Parathyroid adenoma (tissue), 2 donors: ENCODE measurements around the gene MAT2B.

Experiments
- H2AFZ ChIP-seq: fragments of 300-600 bp; sonication (generic); one replicate; pipeline ENCODE4 v1.7.0; 2017; ENCODE audit warnings: antibody characterized with exemption, mild to moderate bottlenecking
- H3K27ac ChIP-seq: fragments of 300-600 bp; sonication (generic); one replicate; pipeline ENCODE4 v1.7.0; 2017
- H3K27me3 ChIP-seq: fragments of 300-600 bp; sonication (generic); one replicate; pipeline ENCODE4 v1.7.0; 2017; ENCODE audit warnings: low read length; ENCODE audit not compliant: control insufficient read depth, insufficient read depth
- H3K36me3 ChIP-seq: fragments of 300-600 bp; sonication (generic); one replicate; pipeline ENCODE4 v1.7.0; 2017; ENCODE audit warnings: low read length; ENCODE audit not compliant: control insufficient read depth, insufficient read depth
- H3K4me1 ChIP-seq: fragments of 300-600 bp; sonication (generic); one replicate; pipeline ENCODE4 v1.7.0; 2017; ENCODE audit warnings: control low read depth
- H3K4me2 ChIP-seq: fragments of 300-600 bp; sonication (generic); one replicate; pipeline ENCODE4 v1.7.0; 2017; ENCODE audit warnings: low read length
- H3K4me3 ChIP-seq: fragments of 300-600 bp; sonication (generic); one replicate; pipeline ENCODE4 v1.7.0; 2017; ENCODE audit warnings: low read depth, low read length
- H3K79me2 ChIP-seq: fragments of 300-600 bp; sonication (generic); one replicate; pipeline ENCODE4 v1.7.0; 2017; ENCODE audit warnings: control low read depth
- H3K9ac ChIP-seq: fragments of 300-600 bp; sonication (generic); one replicate; pipeline ENCODE4 v1.7.0; 2017; ENCODE audit warnings: mild to moderate bottlenecking
- H3K9me3 ChIP-seq: fragments of 300-600 bp; sonication (generic); one replicate; pipeline ENCODE4 v1.7.0; 2017; ENCODE audit warnings: low read length; ENCODE audit not compliant: control insufficient read depth
- TF ChIP-seq, protein P1 (sequence below): fragments of 300-600 bp; sonication (generic); IDR thresholded peaks from one replicate; pipeline ENCODE4 v1.7.0; 2017; ENCODE audit warnings: antibody characterized with exemption, mild to moderate bottlenecking
- donor health status: primary hyperparathyroidism.

MAT2B gene

DNA sequence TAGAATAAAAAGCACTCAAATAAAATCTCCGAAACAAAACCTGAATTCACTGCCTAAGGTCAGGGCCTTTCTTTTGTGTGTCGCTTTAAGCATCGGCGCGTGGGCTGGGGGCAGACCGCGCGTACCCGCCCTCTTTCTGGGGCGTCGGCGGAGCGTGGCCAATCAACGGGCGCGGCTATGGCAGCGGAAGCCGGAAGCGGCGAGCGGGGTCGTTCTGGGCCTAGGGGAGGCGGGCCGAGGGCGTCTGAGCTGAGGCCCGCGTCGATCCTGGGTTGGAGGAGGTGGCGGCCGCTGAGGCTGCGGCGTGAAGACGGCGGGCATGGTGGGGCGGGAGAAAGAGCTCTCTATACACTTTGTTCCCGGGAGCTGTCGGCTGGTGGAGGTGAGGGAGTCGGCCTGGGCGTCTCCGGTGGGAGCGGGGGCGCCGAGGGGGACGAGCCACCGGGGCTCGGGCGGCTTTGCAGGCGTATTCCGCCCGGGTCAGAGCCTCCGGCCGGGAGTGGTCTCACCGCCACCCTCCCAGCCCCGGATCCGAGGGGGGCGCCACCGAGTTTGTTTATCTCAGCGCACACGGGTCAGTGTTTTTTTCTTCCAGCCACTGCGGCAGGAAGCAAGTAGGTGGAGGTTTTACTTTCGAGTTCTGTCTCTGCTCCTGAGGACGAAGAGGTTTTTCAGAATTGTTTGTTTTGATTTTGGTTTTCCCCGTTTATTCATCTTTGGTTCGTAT lies at the start of gene MAT2B:
TSS of gene MAT2B (plus strand) at position 252 of the 727 bp plus-strand sequence. CDS start at position 320, 68 bp downstream.
- no peaks in the 10 kb centered on the region for H3K36me3 ChIP-seq
- H3K9me3 ChIP-seq: no peaks in the 10 kb centered on the region
- peaks cover 14% of the 10 kb centered on the region for H3K79me2 ChIP-seq
- peak within 1 kb of the TSS; percentile 91 for H3K27ac ChIP-seq
- peaks cover 16% of the 10 kb centered on the region for H3K4me1 ChIP-seq
- H3K4me2 ChIP-seq: peak within 1 kb of the TSS; percentile 95
- peak within 1 kb of the TSS; percentile 68 for H3K9ac ChIP-seq
- H3K4me3 ChIP-seq: peak within 1 kb of the TSS; percentile 81
- TF ChIP-seq, protein P1, sequence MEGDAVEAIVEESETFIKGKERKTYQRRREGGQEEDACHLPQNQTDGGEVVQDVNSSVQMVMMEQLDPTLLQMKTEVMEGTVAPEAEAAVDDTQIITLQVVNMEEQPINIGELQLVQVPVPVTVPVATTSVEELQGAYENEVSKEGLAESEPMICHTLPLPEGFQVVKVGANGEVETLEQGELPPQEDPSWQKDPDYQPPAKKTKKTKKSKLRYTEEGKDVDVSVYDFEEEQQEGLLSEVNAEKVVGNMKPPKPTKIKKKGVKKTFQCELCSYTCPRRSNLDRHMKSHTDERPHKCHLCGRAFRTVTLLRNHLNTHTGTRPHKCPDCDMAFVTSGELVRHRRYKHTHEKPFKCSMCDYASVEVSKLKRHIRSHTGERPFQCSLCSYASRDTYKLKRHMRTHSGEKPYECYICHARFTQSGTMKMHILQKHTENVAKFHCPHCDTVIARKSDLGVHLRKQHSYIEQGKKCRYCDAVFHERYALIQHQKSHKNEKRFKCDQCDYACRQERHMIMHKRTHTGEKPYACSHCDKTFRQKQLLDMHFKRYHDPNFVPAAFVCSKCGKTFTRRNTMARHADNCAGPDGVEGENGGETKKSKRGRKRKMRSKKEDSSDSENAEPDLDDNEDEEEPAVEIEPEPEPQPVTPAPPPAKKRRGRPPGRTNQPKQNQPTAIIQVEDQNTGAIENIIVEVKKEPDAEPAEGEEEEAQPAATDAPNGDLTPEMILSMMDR: peak; percentile 45
- H3K27me3 ChIP-seq: no peaks in the 10 kb centered on the region
- peak within 1 kb of the TSS; percentile 85 for H2AFZ ChIP-seq

GRCh38 chr5:163456029-163456589 lies 49.3 kb upstream of the MAT2B start:
- Histone ChIP-seq H3K27me3 (no peaks in the 10 kb centered on the region), H3K4me3 (no peak overlapping the region), H3K79me2 (no peaks in the 10 kb centered on the region), H3K9ac (no peak overlapping the region), H3K36me3 (no peaks in the 10 kb centered on the region), H3K9me3 (no peaks in the 10 kb centered on the region), H3K4me2 (no peak overlapping the region), H3K27ac (no peak overlapping the region), H2AFZ (no peak overlapping the region), H3K4me1 (peaks cover 3% of the 10 kb centered on the region)
- TF ChIP-seq, protein P1: no peak

GRCh38 chr5:163456840-163457239 lies 48.6 kb upstream of the MAT2B start:
- Histone ChIP-seq H3K27ac (no peak overlapping the region), H3K9ac (no peak overlapping the region), H3K27me3 (no peaks in the 10 kb centered on the region), H3K9me3 (no peaks in the 10 kb centered on the region), H2AFZ (no peak overlapping the region), H3K4me3 (no peak overlapping the region), H3K4me2 (no peak overlapping the region), H3K36me3 (no peaks in the 10 kb centered on the region), H3K4me1 (peaks cover 3% of the 10 kb centered on the region), H3K79me2 (no peaks in the 10 kb centered on the region)
- TF ChIP-seq, protein P1: no peak

- H3K9me3 ChIP-seq: no peaks in the 10 kb centered on the region
- TF ChIP-seq, protein P1: no peak
- no peaks in the 10 kb centered on the region for H3K36me3 ChIP-seq
- H3K4me2 ChIP-seq: peak overlapping the region; percentile 90
- no peaks in the 10 kb centered on the region for H3K27me3 ChIP-seq
- peaks cover 3% of the 10 kb centered on the region for H3K4me1 ChIP-seq
- peak overlapping the region; percentile 93 for H3K27ac ChIP-seq
- H3K9ac ChIP-seq: no peak overlapping the region
- peak overlapping the region; percentile 98 for H3K4me3 ChIP-seq
- no peaks in the 10 kb centered on the region for H3K79me2 ChIP-seq
- H2AFZ ChIP-seq: peak overlapping the region; percentile 86
These were observed 46.5 kb upstream of the MAT2B start for GRCh38 chr5:163458778-163459385.
